ENCODE results near the gene ADAM8. TPM values are rescaled to one million over a fixed set of nuclear protein-coding genes. Genes with fewer than 3 reads are reported as not detected.
A peak's percentile ranks its signal among the peaks of the same experiment; 100 is the strongest.

The ADAM8 gene
- total and polyA plus RNA-seq, 2 donors (not counting 1 experiment from before 2014, with no cell fraction given): 116 to 196 TPM

DNA sequence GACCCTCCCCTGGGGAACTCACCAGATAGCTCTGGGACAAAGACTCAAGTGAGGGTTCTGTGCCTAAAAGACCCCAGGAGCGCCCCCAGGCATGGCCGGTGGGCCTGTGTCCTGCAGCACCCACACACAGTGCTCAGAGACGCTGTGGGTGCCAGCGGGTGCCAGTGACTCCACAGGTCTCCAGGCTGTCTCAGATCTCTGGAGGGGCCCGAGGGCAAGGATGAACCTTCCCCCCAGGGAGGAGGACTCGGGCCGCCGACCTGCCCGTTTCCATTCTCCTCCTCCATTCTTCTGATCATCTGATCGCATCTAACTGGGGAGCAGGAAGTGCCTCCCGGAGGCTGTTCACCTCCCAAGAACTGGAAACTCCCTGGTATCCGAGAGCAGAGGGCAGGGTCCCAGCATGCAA, 980 bp downstream of the ADAM8 start:
- intact Hi-C loops (cut with micrococcal nuclease): loop anchor here (1.0 to 10.0 kb wide), 4 partner anchors 14 to 131 kb away; partner anchors contain the start of gene MTG1
- peak overlapping the region; percentile 89 for H3K4me3 Mint-ChIP-seq
- peaks cover 12% of the 10 kb centered on the region for H3K79me2 ChIP-seq (ENCODE audit: control insufficient read depth, insufficient read depth, low read length)
- peak overlapping the region; percentile 96 for H3K9ac ChIP-seq (ENCODE audit: low read length)
- H3K27ac ChIP-seq (ENCODE audit: low read length in 2 of 2): peak overlapping the region; percentile 94 to 97
- ATAC-seq (ENCODE audit: low read depth) (peak; percentile 29), DNase-seq (peak; percentile 68)
- POLR2A ChIA-PET: interaction anchor here (0.8 to 2.6 kb wide), 7 partner anchors 9 to 49 kb away, joined by 3 to 12 read pairs (median 10); partner anchors contain the start of genes TUBGCP2 and ZNF511
- WGBS (ENCODE audit: insufficient coverage): under 1% methylated on average over 12 of the region's 12 CpGs
- no peaks in the 10 kb centered on the region for H3K27me3 ChIP-seq (replicated peaks in 1 of 4; ENCODE audit: control extremely low read depth in 1 of 4, control insufficient read depth in 3 of 4, insufficient read depth in 4 of 4, low read length in 3 of 4)
- no peaks in the 10 kb centered on the region for H3K9me3 Mint-ChIP-seq (ENCODE audit: insufficient read depth)
- peaks cover 45 to 70% of the 10 kb centered on the region in 2 donors for H3K4me1 ChIP-seq (ENCODE audit: control insufficient read depth in 2 of 2, insufficient read depth in 2 of 2, low read length in 2 of 2)
- CTCF ChIA-PET: interaction anchor here (0.6 to 3.3 kb wide), 9 partner anchors 10 to 132 kb away, joined by 3 to 80 read pairs (median 3); no protein-coding TSS in a partner anchor
- H3K27ac Mint-ChIP-seq: peak overlapping the region; percentile 95
- H3K4me2 ChIP-seq (replicated peaks; ENCODE audit: low read depth, low read length, poor library complexity, severe bottlenecking): peak overlapping the region; percentile 99
- peaks cover 43% of the 10 kb centered on the region for H3K4me1 Mint-ChIP-seq
- H3K27me3 Mint-ChIP-seq: no peaks in the 10 kb centered on the region
- H3K9me3 ChIP-seq (ENCODE audit: control extremely low read depth in 1 of 3, control insufficient read depth in 2 of 3, insufficient read depth in 1 of 3, low read length in 2 of 3): no peaks in the 10 kb centered on the region
- H3K36me3 ChIP-seq (replicated peaks in 1 of 2; ENCODE audit: control extremely low read depth in 1 of 2, control insufficient read depth in 1 of 2, extremely low read depth in 1 of 2, insufficient read depth in 2 of 2, low read length in 1 of 2): peaks cover 0 to 33% of the 10 kb centered on the region in 2 experiments
- peaks cover 21% of the 10 kb centered on the region for H4K20me1 ChIP-seq (ENCODE audit: control insufficient read depth, insufficient read depth, low read length, poor library complexity, severe bottlenecking)
- TF ChIP-seq, protein P1, sequence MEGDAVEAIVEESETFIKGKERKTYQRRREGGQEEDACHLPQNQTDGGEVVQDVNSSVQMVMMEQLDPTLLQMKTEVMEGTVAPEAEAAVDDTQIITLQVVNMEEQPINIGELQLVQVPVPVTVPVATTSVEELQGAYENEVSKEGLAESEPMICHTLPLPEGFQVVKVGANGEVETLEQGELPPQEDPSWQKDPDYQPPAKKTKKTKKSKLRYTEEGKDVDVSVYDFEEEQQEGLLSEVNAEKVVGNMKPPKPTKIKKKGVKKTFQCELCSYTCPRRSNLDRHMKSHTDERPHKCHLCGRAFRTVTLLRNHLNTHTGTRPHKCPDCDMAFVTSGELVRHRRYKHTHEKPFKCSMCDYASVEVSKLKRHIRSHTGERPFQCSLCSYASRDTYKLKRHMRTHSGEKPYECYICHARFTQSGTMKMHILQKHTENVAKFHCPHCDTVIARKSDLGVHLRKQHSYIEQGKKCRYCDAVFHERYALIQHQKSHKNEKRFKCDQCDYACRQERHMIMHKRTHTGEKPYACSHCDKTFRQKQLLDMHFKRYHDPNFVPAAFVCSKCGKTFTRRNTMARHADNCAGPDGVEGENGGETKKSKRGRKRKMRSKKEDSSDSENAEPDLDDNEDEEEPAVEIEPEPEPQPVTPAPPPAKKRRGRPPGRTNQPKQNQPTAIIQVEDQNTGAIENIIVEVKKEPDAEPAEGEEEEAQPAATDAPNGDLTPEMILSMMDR (IDR thresholded peaks at IDR 0.05): peak; percentile 52
- TF ChIP-seq EZH2 (IDR thresholded peaks at IDR 0.05; ENCODE audit: borderline replicate concordance, insufficient read depth, low read depth, low read length, poor library complexity, severe bottlenecking): no peak
- H2AFZ ChIP-seq (ENCODE audit: insufficient read depth, low read depth, low read length, poor library complexity, severe bottlenecking): peak overlapping the region; percentile 64
- H3K4me3 ChIP-seq (ENCODE audit: control extremely low read depth in 1 of 5, extremely low read depth in 1 of 5, insufficient read depth in 1 of 5, low read depth in 2 of 5, low read length in 4 of 5): peak overlapping the region; percentile 79 to 96 (median 83)
